Measurements from ENCODE around the gene IL36G. TPM values are rescaled to one million over a fixed set of nuclear protein-coding genes. Genes with fewer than 3 reads are reported as not detected.

Gene IL36G
- total RNA-seq, 4 donors from 2014 or later: 13.4 to 28.8 (median 17.1) TPM

DNA sequence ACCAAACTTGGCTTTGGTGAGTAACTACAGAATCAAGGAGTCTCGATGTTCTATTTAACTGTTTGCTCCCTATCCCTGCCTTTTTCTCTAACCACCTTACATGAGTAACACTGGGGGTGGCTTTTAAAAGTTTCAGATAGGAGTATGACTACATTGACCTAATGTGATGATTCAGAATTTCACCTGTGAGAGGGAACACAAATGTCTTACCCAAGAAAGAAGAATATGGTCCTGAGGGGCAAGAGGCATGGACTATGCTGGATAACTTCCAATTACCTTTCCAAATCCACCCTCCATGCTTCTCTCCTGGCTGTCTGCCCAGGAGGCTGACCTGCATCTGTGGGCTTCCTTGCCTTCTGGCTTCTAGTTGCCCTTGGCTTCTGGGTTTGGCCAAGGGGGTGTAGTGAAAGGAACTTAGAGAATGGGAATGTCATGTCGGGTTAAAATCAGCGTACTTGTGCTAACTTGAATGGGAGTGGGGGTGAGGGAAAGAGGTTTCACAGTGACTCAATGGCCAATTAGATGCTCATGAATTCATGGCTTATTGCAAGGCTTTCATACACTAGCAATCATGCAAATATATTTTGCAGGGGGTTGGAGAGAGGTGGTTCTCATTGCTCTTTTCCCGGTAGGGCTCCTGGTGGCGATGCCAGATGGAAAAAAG lies 5.3 kb upstream of the IL36G start:
- H3K36me3 ChIP-seq: no peaks in the 10 kb centered on the region
- no peaks in the 10 kb centered on the region for H3K4me1 ChIP-seq
- no peaks in the 10 kb centered on the region for H3K9me3 ChIP-seq
- WGBS: 85% methylated on average over 5 of the region's 5 CpGs
- no peak overlapping the region for H3K4me3 ChIP-seq
- TF ChIP-seq POLR2A (IDR thresholded peaks at IDR 0.05): no peak
- TF ChIP-seq POLR2AphosphoS5 (IDR thresholded peaks at IDR 0.05): no peak
- TF ChIP-seq EP300 (IDR thresholded peaks at IDR 0.05): no peak
- TF ChIP-seq, protein P1, sequence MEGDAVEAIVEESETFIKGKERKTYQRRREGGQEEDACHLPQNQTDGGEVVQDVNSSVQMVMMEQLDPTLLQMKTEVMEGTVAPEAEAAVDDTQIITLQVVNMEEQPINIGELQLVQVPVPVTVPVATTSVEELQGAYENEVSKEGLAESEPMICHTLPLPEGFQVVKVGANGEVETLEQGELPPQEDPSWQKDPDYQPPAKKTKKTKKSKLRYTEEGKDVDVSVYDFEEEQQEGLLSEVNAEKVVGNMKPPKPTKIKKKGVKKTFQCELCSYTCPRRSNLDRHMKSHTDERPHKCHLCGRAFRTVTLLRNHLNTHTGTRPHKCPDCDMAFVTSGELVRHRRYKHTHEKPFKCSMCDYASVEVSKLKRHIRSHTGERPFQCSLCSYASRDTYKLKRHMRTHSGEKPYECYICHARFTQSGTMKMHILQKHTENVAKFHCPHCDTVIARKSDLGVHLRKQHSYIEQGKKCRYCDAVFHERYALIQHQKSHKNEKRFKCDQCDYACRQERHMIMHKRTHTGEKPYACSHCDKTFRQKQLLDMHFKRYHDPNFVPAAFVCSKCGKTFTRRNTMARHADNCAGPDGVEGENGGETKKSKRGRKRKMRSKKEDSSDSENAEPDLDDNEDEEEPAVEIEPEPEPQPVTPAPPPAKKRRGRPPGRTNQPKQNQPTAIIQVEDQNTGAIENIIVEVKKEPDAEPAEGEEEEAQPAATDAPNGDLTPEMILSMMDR (IDR thresholded peaks at IDR 0.05): no peak
- no peak overlapping the region for H3K27ac ChIP-seq
- peaks cover 23% of the 10 kb centered on the region for H3K27me3 ChIP-seq
- no peak for DNase-seq (ENCODE audit: low spot score in 2 of 2)

DNA sequence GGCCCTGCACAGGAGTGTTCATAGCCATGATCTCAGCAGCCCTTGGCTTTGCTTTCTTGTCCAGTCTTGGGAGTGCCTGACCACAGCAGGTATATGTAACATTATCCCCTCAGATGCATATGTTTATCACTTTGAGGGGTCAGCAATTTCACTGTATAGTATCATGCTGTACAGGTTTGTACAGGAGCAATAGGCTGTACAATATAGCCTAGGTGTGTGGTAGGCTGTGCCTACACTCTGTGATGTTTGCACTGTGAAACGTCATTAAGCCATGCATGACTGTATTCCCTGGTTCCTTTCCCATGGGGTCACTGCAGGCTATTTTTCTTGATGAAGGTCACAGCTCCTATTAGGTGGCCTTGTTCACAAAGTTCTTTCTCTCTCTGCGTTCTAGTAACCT lies 4.7 kb upstream of the IL36G start:
- WGBS: 62% methylated on average over 2 of the region's 2 CpGs

DNA sequence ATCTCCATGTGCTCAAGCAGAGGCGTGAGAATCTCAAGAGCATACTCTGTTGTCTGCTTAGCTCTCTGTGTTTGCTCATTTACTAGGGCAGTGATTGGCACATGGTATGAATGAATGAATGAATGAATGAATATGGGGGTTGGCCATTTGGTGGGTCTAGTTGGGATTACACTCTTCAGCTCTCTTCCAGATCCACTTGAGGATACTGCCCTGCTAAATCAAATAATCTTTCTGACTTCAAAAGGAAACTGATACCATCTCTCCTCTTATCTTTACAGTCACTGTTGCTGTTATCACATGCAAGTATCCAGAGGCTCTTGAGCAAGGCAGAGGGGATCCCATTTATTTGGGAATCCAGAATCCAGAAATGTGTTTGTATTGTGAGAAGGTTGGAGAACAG lies 1.9 kb downstream of the IL36G start:
- TF ChIP-seq, protein P1 (IDR thresholded peaks at IDR 0.05): no peak
- TF ChIP-seq POLR2AphosphoS5 (IDR thresholded peaks at IDR 0.05) (no peak), POLR2A (IDR thresholded peaks at IDR 0.05) (no peak), EP300 (IDR thresholded peaks at IDR 0.05) (no peak)
- H3K27ac ChIP-seq: no peak overlapping the region
- no peak overlapping the region for H3K4me3 ChIP-seq
- no peaks in the 10 kb centered on the region for H3K36me3 ChIP-seq
- DNase-seq (ENCODE audit: low spot score in 2 of 2): no peak
- WGBS: 80% methylated on average over 1 of the region's 1 CpG
- H3K9me3 ChIP-seq: no peaks in the 10 kb centered on the region
- no peaks in the 10 kb centered on the region for H3K4me1 ChIP-seq
- H3K27me3 ChIP-seq: peaks cover 10% of the 10 kb centered on the region

More for the DNA sequence above, 4.7 kb upstream of the IL36G start:
- TF ChIP-seq POLR2AphosphoS5 (IDR thresholded peaks at IDR 0.05) (no peak), EP300 (IDR thresholded peaks at IDR 0.05) (no peak), POLR2A (IDR thresholded peaks at IDR 0.05) (no peak)
- TF ChIP-seq, protein P1 (IDR thresholded peaks at IDR 0.05): no peak
- Histone ChIP-seq H3K9me3 (no peaks in the 10 kb centered on the region), H3K4me1 (no peaks in the 10 kb centered on the region), H3K27me3 (peaks cover 23% of the 10 kb centered on the region), H3K27ac (no peak overlapping the region), H3K4me3 (no peak overlapping the region), H3K36me3 (no peaks in the 10 kb centered on the region)
- no peak for DNase-seq (ENCODE audit: low spot score in 2 of 2)

DNA sequence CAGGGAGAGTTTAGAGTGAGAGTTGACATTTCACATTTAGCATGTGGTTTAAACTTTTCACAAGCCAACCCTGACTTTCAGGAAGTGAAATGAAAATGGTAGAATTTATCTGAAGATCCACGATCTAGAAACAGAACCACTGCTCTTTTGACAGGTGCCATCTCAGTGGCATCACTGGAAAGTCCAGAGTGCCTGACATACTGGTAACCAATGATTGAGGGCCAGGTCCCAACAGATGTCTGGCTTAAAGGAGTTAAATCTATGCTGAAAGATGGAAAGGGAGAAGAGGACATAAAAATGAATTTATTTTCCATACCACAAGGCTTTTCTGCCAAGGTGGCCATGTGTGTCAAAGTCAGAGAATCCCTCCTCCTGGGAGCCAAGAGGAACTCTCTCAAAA lies 2.7 kb downstream of the IL36G start:
- Histone ChIP-seq H3K4me3 (no peak overlapping the region), H3K36me3 (no peaks in the 10 kb centered on the region), H3K27me3 (peaks cover 10% of the 10 kb centered on the region), H3K4me1 (no peaks in the 10 kb centered on the region), H3K9me3 (no peaks in the 10 kb centered on the region), H3K27ac (no peak overlapping the region)
- 42% methylated on average over 1 of the region's 1 CpG for WGBS
- DNase-seq (ENCODE audit: low spot score in 2 of 2): no peak
- TF ChIP-seq EP300 (IDR thresholded peaks at IDR 0.05) (no peak), POLR2A (IDR thresholded peaks at IDR 0.05) (no peak), POLR2AphosphoS5 (IDR thresholded peaks at IDR 0.05) (no peak)
- TF ChIP-seq, protein P1 (IDR thresholded peaks at IDR 0.05): no peak

DNA sequence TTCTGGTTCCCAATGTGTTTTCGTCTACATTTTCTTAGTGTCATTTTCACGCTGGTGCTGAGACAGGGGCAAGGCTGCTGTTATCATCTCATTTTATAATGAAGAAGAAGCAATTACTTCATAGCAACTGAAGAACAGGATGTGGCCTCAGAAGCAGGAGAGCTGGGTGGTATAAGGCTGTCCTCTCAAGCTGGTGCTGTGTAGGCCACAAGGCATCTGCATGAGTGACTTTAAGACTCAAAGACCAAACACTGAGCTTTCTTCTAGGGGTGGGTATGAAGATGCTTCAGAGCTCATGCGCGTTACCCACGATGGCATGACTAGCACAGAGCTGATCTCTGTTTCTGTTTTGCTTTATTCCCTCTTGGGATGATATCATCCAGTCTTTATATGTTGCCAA lies 7.3 kb downstream of the IL36G start:
- Histone ChIP-seq H3K36me3 (no peaks in the 10 kb centered on the region), H3K27me3 (no peaks in the 10 kb centered on the region), H3K27ac (no peak overlapping the region), H3K4me1 (no peaks in the 10 kb centered on the region), H3K9me3 (peaks cover 9% of the 10 kb centered on the region), H3K4me3 (no peak overlapping the region)
- TF ChIP-seq POLR2A (IDR thresholded peaks at IDR 0.05) (no peak), POLR2AphosphoS5 (IDR thresholded peaks at IDR 0.05) (no peak), EP300 (IDR thresholded peaks at IDR 0.05) (no peak)
- TF ChIP-seq, protein P1 (IDR thresholded peaks at IDR 0.05): no peak
- DNase-seq (ENCODE audit: low spot score in 2 of 2): no peak
- 93% methylated on average over 5 of the region's 5 CpGs for WGBS
